GM18505 (cell line): Measurements from ENCODE around the gene KLHL2.
"Not testable (repeated sequence)": the region's sequence is repeated elsewhere in the genome, so short reads cannot be mapped to it uniquely, and the experiment has no call there.

Experiments
- ATAC-seq: cut with Tn5 transposase; IDR thresholded peaks from one replicate; pipeline ENCODE4 v1.9.1; 2021; ENCODE audit not compliant: unreplicated experiment
- POLR2A ChIP-seq: IDR thresholded peaks from 4 replicates; pipeline ENCODE4 v1.6.1; 2011; ENCODE audit warnings: borderline replicate concordance; ENCODE audit not compliant: insufficient read depth, insufficient read length; ENCODE audit errors: extremely low read depth

Gene KLHL2

DNA sequence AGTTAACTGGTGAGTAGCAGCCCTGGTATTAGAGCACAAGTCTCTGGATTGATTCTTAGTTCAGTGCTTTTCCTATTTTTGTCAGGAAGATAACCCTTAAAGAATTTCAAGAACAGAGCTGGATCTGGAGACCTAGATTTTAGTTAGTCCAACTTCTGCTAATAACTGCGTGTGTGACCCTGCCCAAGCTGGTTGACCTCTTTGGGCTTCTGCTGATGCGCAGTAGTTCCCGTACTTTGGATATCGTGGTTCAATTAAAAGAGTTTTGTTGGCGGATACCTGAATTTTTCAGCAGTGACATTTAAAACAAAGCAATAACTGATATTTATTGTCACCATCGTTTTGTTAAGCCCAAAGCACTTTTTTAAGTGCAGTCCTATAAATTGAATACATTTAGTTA, 129.4 kb downstream of the KLHL2 start:
- TF ChIP-seq POLR2A = no peak
- ATAC-seq = no peak

GRCh38 chr4:165342340-165342739, 135.0 kb downstream of the KLHL2 start:
- not testable (repeated sequence) for ATAC-seq

DNA sequence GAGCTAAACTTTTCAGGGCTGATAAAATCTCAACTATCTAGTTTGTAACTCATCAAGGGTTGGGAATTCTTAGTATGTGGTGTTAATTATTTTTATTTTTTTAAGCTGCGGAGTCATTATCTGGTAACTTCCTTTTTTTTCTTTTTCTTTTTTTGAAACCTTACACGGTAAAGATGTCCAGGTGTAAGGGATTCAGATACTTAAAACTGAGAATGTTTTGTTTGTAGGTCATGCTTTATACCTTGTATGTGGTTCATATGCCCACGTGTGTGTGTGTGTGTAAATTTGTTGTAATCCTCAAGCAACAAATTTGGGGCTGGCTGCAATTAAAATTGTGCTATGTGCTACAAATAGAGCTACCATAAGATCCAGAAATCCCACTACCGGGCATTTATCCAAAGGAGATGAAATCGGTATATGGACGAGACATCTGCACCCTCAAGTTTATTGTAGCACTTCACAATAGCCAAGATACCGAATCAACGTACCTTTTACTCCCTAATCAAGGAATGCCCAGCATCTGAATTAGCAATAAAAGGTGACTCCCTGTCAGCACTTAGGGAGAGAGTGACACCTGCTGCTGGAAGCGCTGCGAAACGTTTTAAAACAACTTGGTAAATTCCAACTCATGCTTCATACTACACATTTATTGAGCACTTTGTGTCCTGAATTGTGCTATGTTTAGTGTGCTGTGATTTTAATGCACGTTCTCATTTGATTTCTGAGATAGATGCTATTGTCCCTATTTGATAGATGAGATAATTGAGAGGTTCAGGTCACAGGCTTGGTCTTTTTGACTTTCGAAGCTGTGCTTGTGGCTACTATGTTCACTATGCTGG, 136.2 kb downstream of the KLHL2 start:
- TF ChIP-seq POLR2A = no peak
- no peak for ATAC-seq

- no peak for ATAC-seq
- no peak for TF ChIP-seq POLR2A
These were observed 138.5 kb downstream of the KLHL2 start for GRCh38 chr4:165345666-165346417.

DNA sequence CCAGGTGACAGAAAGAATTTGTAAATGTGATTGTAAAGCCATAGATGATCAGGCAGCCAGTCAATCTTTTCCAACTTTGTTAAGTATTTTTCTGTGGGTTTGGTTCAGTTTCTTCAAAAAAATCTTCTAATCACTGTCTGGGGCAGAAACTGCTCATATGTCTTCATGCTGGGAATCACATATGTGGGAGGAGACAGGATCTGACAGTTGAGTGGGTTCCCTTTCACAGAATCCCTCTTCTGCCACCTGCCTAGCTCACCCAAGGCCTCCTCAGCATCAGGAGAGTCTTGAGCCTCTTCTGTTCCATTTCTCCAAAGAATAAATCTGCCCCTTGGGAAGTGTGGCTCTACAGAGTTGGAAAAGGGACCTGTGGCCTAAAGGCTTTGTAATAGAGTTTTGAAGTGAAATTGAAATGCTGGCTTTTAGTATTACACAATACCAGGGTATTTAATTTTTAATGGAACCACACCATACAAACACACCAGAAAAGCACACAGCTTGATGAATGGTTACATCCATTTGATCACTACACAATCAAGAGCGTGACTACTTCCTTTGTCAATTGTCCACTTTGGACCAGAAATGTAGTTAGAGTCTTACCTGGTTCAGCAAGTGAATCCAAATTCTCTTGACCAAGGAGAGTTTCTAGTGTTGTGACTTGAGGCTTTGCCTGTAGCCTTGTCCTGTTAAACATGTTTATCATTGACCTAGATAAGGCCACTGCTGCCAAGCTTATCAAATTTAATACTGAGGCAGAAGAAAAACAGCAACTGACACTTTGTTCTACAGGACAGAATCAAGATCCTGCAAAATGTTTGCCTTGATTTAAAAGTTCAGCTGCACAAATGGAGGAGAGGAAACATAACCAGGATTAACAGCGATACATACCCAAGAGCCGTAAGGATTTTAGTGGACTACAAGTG, 140.5 kb downstream of the KLHL2 start:
- ATAC-seq = no peak
- no peak for TF ChIP-seq POLR2A

DNA sequence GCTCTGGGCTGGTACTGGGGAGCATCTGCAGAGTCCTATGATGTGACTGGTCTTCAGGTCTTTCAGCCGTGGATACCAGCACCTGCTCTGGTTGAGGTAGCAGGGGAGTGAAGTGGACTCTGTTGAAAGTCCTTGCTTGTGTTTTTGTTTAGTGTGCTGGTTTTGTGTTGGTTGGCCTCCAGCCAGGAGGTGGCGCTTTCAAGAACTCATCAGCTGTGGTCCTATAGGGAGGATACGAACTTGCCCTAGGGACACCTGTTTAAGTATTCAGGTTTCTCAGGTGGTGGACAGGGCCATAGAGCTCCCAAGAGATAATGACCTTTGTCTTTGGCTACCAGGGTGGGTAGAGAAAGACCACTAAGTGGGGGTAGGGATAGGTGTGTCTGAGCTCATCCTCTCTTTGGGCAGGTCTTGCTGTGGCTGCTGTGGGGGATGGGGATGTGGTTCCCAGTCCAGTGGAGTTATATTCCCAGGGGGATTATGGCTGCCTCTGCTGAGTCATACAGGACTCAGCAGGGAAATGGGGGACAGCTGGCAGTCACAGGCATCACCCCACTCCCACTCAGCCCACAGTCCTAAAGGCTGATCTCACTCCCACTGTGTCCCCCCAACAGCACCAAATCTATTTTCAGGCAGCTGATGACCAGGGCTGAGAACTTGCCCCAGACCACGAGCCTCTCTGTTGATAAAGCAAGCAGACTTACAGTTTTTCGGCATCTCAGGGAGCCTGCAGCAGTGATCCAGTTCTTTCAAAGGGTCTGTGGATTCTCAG, 144.2 kb downstream of the KLHL2 start:
- no peak for ATAC-seq
- no peak for TF ChIP-seq POLR2A

- no peak for ATAC-seq
- no peak for TF ChIP-seq POLR2A
These were observed 148.5 kb downstream of the KLHL2 start for GRCh38 chr4:165355900-165356300.

GRCh38 chr4:165359506-165359905, 152.1 kb downstream of the KLHL2 start:
- no peak for ATAC-seq
- no peak for TF ChIP-seq POLR2A

GRCh38 chr4:165360041-165360695, 152.8 kb downstream of the KLHL2 start:
- no peak for TF ChIP-seq POLR2A
- no peak for ATAC-seq

DNA sequence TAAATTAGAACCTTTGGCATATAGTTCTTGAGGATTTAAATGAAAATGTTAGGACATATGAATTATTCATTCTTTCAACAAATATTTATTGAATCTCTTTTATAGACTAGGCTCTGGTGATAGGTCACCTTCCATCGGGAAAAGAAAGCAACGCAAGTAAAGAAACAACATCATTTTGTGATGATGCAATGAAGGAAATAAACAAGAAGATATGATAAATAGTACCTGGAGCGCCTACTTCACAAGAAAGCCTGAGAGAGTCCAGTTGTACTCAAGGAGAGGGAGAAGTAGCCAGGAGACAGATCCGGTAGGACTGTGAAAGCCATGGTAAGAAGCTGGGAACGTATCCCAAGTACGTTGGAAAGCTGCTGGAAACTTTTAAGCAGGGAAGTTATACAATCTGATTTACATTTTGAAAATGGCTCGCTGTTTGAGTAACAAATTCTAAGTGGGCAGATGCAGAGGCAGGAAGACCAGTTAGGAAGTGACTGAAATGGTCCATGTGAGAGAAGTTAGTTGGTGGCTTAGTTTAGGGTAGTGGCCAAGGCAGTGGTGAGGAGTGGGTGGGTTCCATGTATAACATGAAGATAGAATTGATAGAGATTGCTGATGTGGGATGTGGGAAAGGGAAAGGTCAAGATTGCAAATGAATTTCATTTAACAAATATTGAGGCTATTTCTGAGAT, 153.8 kb downstream of the KLHL2 start:
- no peak for ATAC-seq
- no peak for TF ChIP-seq POLR2A

GRCh38 chr4:165361810-165362209, 154.4 kb downstream of the KLHL2 start:
- no peak for ATAC-seq
- no peak for TF ChIP-seq POLR2A
